Kidney epithelial cell (primary cell): ENCODE results near the gene FASN. TPM values are rescaled to one million over a fixed set of nuclear protein-coding genes. Genes with fewer than 3 reads are reported as not detected.
A peak's percentile ranks its signal among the peaks of the same experiment; 100 is the strongest.

ENCODE experiments used
- DNase-seq: peaks from one replicate; pipeline ENCODE4 v3.0.0-alpha.2; 2010; ENCODE audit warnings: low read depth
- H3K27me3 ChIP-seq: 2 replicates; pipeline ENCODE4 v1.6.0; 2011; ENCODE audit warnings: low read length; ENCODE audit not compliant: control insufficient read depth, insufficient read depth
- H3K36me3 ChIP-seq: 2 replicates; pipeline ENCODE4 v1.5.1; 2011; ENCODE audit warnings: low read length; ENCODE audit not compliant: control insufficient read depth, insufficient read depth
- H3K4me3 ChIP-seq: 2 replicates; pipeline ENCODE4 v1.5.1; 2011; ENCODE audit warnings: low read depth, mild to moderate bottlenecking, control low read depth, low read length
- CTCF ChIP-seq: IDR thresholded peaks from 2 replicates; pipeline ENCODE4 v1.5.1; 2011; ENCODE audit warnings: mild to moderate bottlenecking, moderate library complexity, low read length, control low read depth, inconsistent platforms; ENCODE audit not compliant: insufficient read depth, poor library complexity, severe bottlenecking
- total RNA-seq: library from RNA; depleted of rRNA; stranded (reverse); fragments of >200 nt; gene quantifications from 2 replicates; pipeline ENCODE4 v1.2.3, GENCODE V29; 2015

FASN gene
- total RNA-seq, 1 donor from 2014 or later, result 202 TPM

DNA sequence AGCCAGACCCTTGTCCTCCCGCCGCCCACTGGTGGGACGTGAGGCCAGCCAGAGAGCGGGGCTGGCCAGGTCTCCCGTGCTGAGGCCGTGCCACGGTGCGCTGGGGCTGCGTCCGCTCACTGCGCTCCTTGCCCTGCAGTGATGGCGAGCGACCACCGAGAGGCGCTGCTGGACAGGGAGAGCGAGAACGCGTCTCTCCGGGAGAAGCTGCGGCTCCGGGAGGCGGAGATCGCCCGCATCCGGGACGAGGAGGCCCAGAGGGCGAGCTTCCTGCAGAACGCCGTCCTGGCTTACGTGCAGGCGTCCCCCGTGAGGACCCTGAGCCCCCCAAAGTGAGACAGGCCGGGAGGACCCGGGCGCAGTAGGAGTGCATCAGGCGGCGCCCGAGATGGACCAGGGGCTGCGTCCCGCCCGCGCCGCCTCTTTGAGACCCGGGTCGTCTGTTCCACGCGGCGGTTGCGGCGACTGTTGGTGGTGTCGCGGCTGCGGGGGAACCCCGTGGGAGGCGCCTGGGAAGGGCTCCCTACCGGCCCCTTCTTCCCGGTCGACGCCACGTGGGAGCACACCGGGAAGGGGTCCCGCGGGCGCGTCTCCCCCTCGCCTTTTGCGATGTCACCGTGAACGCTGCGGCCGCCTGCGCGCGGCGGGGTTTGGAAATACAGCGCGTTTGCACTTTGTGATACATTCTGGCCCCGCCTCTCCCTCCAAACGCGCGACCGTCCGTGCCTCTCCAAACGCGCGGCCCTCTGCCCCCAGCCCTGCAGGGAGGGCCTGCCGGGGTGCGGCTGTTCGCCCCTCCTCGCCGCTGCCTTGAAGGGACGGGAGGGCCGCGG is 67.3 kb downstream of the FASN start:
- peak overlapping the region; percentile 43 for H3K4me3 ChIP-seq
- peak; percentile 88 for TF ChIP-seq CTCF
- H3K27me3 ChIP-seq, result peaks cover 3% of the 10 kb centered on the region
- peak; percentile 34 for DNase-seq
- H3K36me3 ChIP-seq, result no peaks in the 10 kb centered on the region

DNA sequence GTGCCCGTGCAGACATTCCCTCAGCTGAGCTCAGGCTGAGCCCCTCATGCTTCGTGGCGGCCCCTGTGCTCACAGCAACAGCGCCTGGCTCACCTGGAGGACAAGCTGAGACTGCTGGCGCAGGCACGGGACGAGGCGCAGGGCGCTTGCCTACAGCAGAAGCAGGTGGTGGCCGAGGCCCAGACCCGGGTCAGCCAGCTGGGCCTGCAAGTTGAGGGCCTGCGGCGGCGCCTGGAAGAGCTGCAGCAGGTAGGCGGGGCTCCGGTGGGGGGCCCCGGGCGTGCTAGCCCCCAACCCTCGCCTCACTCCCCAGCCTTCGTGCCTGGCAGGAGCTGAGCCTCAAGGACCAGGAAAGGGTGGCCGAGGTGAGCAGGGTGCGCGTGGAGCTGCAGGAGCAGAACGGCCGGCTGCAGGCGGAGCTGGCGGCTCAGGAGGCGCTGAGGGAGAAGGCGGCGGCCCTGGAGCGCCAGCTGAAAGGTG is 68.0 kb downstream of the FASN start:
- no peak for DNase-seq
- no peaks in the 10 kb centered on the region for H3K36me3 ChIP-seq
- TF ChIP-seq CTCF, result no peak
- H3K27me3 ChIP-seq, result peaks cover 3% of the 10 kb centered on the region
- no peak overlapping the region for H3K4me3 ChIP-seq

DNA sequence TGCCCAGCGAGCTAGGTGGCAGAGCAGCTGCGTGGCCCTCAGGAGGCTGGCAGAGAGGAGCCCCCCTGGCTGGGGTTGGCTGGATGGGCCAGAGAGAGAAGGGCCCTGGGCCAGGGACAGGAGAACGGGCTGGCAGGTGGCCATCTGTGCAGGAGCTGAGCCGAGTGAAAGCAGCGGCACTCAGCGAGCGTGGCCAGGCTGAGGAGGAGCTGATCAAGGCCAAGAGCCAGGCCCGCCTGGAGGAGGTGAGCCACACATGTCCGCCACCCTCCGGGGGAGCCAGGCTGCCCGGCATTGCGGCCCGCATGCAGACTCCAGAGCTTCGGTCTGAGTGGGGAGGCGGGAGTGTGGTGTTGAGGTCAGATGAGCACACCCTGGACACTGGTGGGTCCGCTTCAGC is 68.6 kb downstream of the FASN start:
- H3K36me3 ChIP-seq, result no peaks in the 10 kb centered on the region
- no peak for TF ChIP-seq CTCF

DNA sequence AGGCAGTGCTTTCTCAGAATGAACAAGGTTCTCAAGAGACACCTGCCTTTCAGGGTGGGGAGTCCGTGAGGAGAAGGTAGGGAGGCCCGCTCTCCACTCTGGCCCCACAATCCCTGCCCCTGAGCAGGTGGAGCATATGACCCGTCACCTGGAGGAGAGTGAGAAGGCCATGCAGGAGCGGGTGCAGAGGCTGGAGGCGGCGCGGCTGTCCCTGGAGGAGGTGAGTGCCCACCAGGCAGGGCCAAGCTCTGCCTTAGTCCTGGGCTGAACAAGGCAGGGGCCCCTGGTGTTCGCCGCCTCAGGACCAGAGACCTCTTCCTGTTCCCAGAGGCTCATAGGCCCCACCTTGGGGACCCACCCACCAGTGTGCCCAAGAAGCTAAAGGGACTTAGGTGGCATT is 69.1 kb downstream of the FASN start:
- Histone ChIP-seq H3K27me3 (peaks cover 3% of the 10 kb centered on the region), H3K4me3 (no peak overlapping the region), H3K36me3 (no peaks in the 10 kb centered on the region)
- no peak for DNase-seq
- TF ChIP-seq CTCF, result no peak

More for the DNA sequence above, 68.6 kb downstream of the FASN start:
- DNase-seq, result no peak
- no peak overlapping the region for H3K4me3 ChIP-seq
- H3K27me3 ChIP-seq, result peaks cover 3% of the 10 kb centered on the region

Other genes with a start within 250 kb of the FASN start
- 870 and 1,165 TPM in 2 replicates for gene P4HB, start 237.7 kb downstream of the FASN start, total RNA-seq
- gene ARHGDIA, start 226.9 kb downstream of the FASN start, total RNA-seq, result 243 and 355 TPM in 2 replicates
- gene ALYREF, start 206.7 kb downstream of the FASN start, total RNA-seq, result 143 and 151 TPM in 2 replicates
- gene ANAPC11, start 206.5 kb downstream of the FASN start, total RNA-seq, result 205 and 232 TPM in 2 replicates
- gene NPB, start 196.0 kb downstream of the FASN start, total RNA-seq, result 1.2 and 1.9 TPM in 2 replicates
- gene PCYT2, start 186.8 kb downstream of the FASN start, total RNA-seq, result 30.4 and 41.1 TPM in 2 replicates
- gene SIRT7, start 180.1 kb downstream of the FASN start, total RNA-seq, result 26.4 and 31.3 TPM in 2 replicates
- gene MAFG, start 170.5 kb downstream of the FASN start, total RNA-seq, result 39.7 and 41.1 TPM in 2 replicates
- 132 and 166 TPM in 2 replicates for gene PYCR1, start 160.9 kb downstream of the FASN start, total RNA-seq
- gene MYADML2, start 151.0 kb downstream of the FASN start, total RNA-seq, result not detected in 2 replicates
- gene NOTUM, start 137.0 kb downstream of the FASN start, total RNA-seq, result 0.17 TPM in 1 of 2 replicates, not detected in the other
- gene ASPSCR1, start 120.6 kb downstream of the FASN start, total RNA-seq, result 19.5 and 26.8 TPM in 2 replicates
- gene CENPX, start 75.4 kb downstream of the FASN start, total RNA-seq, result 61.3 and 62.3 TPM in 2 replicates
- 16.1 and 22.2 TPM in 2 replicates for gene LRRC45, start 74.9 kb downstream of the FASN start, total RNA-seq
- gene RAC3, start 66.6 kb downstream of the FASN start, total RNA-seq, result 57.4 and 64.1 TPM in 2 replicates
- 70.8 and 73.6 TPM in 2 replicates for gene DCXR, start 60.5 kb downstream of the FASN start, total RNA-seq
- gene RFNG, start 46.4 kb downstream of the FASN start, total RNA-seq, result 72.3 and 112 TPM in 2 replicates
- gene GPS1, start 46.3 kb downstream of the FASN start, total RNA-seq, result 150 and 163 TPM in 2 replicates
- gene DUS1L, start 32.4 kb downstream of the FASN start, total RNA-seq, result 147 and 177 TPM in 2 replicates
- gene CCDC57, start 114.6 kb upstream of the FASN start, total RNA-seq, result 25.5 and 27.5 TPM in 2 replicates
- gene SLC16A3, start 130.8 kb upstream of the FASN start, total RNA-seq, result 83.4 and 85.3 TPM in 2 replicates
- 55.1 and 61.7 TPM in 2 replicates for gene CSNK1D, start 175.5 kb upstream of the FASN start, total RNA-seq
- 0.21 TPM in 1 of 2 replicates, not detected in the other for gene CD7, start 219.4 kb upstream of the FASN start, total RNA-seq
- gene SECTM1, start 235.5 kb upstream of the FASN start, total RNA-seq, result 0.07 TPM in 1 of 2 replicates, not detected in the other